ENCODE results near the gene TMEM120B.

DNA sequence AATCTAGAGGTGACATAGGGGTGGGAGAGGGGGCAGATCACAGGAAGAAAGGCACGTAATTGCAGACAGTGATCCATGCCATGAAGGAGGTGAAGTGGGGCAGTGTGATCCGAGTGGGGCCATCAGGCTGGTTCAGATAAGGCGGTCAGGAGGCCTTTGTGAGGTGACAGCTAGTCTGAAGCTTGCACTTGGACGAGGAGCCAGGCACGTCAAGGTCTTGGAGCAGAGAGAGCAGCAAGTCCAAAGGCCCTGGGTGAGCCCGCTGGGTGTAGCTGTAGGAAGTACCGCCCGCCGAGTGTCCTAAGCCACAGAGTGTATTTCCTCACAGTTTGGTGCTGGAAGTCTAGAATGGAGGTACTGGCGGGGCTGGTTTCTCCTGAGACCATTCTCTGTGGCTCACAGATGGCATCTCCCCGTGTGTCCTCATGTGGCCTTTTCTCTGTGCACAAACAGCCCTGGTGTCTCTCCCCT, 57.3 kb downstream of the TMEM120B start:
- TF ChIP-seq SP1 (IDR thresholded peaks at IDR 0.05) (no peak), SUZ12 (IDR thresholded peaks at IDR 0.05) (no peak), NFRKB (IDR thresholded peaks at IDR 0.05) (no peak), FOXM1 (IDR thresholded peaks at IDR 0.05; ENCODE audit: borderline replicate concordance) (no peak), ELF4 (IDR thresholded peaks at IDR 0.05) (no peak), BHLHE40 (IDR thresholded peaks at IDR 0.05; ENCODE audit: borderline replicate concordance) (no peak), HDGF (IDR thresholded peaks at IDR 0.05; ENCODE audit: borderline replicate concordance) (no peak), ZNF384 (IDR thresholded peaks at IDR 0.05) (no peak), FOXK2 (IDR thresholded peaks at IDR 0.05) (no peak), FOXA1 (IDR thresholded peaks at IDR 0.05) (no peak)
- TF ChIP-seq, protein P1, sequence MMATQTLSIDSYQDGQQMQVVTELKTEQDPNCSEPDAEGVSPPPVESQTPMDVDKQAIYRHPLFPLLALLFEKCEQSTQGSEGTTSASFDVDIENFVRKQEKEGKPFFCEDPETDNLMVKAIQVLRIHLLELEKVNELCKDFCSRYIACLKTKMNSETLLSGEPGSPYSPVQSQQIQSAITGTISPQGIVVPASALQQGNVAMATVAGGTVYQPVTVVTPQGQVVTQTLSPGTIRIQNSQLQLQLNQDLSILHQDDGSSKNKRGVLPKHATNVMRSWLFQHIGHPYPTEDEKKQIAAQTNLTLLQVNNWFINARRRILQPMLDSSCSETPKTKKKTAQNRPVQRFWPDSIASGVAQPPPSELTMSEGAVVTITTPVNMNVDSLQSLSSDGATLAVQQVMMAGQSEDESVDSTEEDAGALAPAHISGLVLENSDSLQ (IDR thresholded peaks at IDR 0.05), result no peak
